Colon (tissue), 2 donors: ENCODE results near the gene PARP16.
"Not testable (repeated sequence)": the region's sequence is repeated elsewhere in the genome, so short reads cannot be mapped to it uniquely, and the experiment has no call there.

Source experiments
- FAIRE-seq: peaks from 2 replicates; lab custom pipeline; 2012; peaks lifted over from hg19 to GRCh38; lab: Jason Lieb, UNC
- donor health status: control.
- donor health status: control.

PARP16 gene

DNA sequence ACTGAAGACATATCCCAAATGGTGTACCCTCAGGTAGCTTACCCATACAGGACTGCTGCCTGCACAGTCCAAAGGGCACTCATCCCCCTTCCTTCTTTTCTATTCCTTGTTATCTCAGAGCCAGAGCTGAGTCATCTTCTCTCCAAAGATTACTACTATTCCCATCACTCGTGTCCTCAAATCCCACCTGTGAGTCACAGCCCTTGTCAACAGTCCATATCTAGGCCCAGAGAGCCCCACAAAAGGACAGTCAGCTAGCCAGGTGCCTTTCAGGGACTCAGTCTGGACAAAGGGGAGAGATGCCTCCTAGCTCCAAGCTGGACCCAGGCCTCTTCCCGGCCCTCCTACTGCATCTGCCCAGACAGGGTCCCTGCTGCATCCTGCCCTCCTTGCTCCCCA is 11.0 kb downstream of the PARP16 start:
- no peak for FAIRE-seq

DNA sequence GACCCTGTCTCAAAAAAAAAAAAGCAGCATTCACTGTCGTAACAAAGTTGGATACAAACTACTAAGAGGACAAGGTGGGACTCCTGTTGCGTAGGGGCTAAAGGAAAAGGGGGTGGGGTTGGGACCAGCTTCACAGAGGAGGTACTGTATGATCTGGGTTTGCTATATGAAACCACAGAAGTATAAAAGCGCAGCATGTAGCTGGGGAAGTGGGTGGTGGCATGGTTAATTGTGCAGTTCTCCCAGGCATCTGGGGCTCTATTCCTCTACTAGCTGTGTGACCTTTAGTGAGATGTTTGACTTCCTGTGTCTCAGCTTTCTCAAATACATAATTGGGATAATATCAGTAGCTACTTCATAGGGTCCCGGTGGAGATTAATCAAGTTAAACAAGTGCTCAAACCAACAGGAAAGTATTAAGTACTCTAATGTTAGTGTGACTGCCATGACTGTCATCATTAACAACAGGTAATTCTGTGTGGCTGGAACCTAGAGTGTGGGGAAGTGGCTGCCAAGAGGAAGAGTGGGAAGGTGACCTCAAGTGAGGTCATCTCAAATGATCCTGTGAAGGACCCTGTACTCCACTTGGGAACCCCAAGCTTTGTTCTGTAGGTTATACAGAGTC is 11.5 kb downstream of the PARP16 start:
- FAIRE-seq: no peak

DNA sequence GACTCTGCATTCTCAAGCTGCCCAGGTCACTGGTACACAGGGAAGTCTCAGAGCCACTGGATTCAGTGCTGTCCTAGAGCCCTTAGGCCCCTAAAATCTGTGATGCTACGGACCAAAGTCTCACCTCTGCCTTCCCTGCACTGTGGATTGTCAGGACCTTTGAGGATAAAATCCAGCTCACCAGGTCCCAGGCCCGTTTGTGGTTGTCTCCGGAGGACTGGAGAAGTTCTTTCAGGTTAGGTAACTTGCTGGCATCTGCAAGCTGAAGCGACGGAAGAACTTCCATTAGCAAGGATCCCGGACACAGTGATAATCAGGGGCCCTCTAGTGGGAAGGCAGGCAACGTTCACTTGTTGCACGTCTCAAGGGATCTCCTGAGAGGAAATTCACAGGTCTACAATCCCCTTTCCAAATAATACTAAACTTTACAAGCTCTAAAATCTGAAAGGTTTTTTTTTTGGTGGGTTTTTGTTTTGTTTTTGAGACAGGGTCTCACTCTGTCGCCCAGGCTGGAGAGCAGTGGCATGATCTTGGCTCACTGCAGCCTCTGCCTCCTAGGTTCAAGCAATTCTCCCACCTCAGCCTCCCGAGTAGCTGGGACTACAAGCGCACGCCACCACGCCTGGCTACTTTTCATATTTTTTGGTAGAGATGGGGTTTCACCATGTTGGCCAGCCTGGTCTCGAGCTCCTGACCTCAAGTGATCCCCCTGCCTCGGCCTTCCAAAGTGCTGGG is 15.7 kb downstream of the PARP16 start:
- not testable (repeated sequence) for FAIRE-seq

DNA sequence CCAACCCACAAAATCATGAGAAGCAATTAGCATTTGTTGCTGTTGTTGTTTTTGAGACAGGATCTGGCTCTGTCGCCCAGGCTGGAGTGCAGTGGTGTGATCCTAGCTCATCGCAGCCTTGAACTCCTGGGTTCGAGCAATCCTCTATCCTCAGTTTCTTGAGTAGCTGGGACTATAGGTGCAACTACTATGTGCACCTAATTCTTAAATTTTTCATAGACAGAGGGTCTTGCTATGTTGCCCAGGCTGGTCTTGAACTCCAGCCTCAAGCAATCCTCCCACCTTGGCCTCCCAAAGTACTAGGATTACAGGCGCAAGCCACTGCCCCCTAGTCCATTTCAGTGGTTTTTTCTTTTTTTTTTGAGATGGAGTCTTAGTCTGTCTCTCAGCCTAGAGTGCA is 18.3 kb downstream of the PARP16 start:
- FAIRE-seq: no peak

DNA sequence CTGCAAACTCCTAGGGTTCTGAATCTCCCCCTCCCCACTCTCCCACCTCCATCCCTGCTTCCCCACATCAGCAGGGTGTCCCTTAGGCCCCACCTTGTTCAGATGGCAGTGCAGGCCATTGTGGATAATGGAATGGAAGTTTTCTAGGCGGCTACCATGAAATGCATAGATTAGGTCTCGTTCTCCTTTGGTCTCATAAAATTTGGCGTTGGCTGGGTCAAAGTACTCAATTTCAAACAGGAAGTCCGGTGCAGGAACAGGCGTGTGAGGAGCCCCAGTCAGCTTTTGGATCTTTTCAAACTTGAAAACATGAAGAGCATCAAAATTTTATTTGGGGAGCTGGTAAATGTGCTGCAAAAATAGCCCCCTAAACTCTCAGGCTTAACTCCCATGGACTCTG is 20.2 kb downstream of the PARP16 start:
- no peak for FAIRE-seq

DNA sequence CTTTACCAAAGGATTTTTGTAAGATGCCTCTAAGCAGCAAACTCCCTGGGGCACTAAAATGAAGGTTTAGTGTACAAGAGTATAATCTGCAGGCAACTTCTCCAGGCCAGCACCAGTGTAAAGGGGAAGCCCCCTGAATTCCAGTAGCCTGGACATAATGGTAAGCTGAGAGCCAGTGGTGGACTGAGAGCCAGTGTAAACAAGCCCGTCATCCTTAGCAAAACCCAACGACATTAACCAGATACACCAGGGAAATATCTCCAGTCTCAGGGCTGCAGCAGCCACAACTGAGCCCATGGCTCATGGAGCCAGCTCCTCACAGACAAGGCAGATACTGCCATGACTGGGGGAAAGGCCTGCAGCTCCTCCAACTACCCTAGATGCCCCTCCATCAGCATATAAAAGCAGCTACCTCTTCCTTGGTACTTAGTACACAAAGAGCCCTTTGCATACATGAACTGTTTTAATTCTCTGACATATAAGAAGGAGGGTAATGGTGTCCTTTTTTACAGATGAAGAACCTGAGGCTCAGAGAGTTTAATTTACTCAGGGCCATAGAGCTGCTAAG is 21.7 kb downstream of the PARP16 start:
- no peak for FAIRE-seq

DNA sequence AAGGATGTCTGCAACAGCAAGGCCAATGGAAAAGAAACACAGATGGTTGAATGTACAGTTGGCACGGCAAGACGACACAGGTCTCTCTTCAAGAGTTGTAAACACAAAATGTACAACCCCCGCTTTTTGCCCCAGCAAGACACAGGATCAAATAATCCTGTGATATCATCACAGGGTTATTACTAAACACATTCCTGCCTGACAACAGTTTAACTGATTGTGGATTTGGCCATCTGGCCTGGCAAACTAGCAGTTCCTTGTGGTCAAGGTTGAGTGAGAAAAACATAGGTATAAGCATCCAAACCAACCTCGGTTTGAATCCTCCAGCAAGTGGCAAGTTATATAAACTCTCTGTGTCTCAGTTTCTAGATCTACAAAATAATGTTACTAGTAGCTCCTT is 23.4 kb downstream of the PARP16 start:
- FAIRE-seq: no peak

DNA sequence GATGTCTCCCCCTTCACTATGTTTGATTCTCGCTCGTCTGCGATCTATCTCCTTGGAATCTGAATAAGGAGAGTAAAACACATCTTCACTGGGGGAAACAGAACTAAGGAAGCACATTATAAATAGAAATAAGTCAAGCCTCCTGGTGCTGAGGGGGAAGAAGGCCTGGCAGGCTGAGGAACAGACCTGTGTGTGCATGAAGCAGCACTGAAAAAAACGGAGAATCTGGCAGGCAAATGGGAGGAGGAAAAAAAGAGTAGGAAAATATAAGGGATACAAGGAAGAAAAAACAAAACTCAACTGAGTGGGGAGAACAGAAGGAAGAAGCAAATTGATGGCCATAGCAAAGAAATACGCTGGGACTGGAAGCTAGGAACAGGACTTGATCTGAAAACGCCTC is 25.7 kb downstream of the PARP16 start:
- FAIRE-seq: no peak

DNA sequence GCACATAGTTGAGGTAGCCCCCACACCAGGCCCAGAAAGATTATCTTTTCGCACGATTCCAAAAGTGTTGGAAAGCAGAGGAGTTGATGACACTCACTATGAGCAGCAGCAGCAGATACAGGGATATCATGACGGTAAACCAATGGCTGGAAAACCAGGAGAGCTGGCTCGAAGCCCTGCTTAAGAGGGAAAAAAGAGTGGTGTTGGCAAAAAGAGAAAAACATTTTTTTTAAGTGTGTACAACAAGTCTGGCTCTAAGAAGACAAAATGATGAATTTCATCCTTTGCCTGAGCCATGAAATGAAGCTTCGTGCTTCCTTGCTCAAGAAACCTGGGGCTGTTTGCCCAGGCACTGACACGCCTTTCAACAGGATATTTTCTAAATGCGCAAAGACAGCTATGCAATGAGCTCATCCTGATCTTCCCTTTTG is 27.3 kb downstream of the PARP16 start:
- no peak for FAIRE-seq

DNA sequence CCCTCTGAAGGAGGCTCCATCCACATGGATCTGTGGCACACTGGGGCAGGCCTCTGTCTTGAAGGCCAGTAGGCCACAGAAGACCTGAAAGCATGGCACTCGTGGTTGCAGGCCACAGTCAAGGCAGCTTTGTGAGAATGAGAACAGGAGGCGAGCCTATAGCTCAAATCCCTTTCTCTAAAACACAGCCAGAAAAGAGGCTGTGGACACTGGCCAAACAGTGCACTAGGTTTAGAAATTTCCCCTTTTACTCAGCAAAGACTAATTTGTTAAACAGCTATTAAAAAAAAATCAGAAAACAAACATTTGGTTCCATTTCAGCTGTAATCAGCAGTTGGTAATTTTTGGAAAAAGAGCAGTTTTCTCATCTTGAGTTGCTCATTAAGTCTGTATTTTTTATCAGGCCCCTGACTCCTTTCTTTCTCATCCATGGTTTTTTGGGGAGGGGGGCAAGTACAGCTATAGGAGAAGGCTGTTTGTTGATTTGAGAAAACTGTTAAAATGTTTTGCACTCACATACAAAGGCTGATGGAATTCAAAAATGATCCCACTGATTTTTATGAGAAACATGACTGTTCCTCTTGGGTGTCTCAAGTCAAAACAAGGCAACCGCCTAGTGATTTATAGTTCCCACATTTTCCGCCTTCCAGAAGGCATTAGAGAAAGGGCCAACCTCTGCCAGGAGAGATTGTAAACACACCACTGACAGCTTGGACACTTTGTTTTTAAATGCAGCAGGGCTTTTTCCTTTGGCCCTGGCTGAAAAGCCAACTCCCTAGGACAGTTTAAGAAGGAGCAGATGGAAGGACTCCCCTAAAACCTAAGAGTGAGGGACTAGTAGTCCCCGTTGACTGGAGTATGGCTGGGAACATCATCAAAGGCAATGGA is 28.1 kb downstream of the PARP16 start:
- no peak for FAIRE-seq

DNA sequence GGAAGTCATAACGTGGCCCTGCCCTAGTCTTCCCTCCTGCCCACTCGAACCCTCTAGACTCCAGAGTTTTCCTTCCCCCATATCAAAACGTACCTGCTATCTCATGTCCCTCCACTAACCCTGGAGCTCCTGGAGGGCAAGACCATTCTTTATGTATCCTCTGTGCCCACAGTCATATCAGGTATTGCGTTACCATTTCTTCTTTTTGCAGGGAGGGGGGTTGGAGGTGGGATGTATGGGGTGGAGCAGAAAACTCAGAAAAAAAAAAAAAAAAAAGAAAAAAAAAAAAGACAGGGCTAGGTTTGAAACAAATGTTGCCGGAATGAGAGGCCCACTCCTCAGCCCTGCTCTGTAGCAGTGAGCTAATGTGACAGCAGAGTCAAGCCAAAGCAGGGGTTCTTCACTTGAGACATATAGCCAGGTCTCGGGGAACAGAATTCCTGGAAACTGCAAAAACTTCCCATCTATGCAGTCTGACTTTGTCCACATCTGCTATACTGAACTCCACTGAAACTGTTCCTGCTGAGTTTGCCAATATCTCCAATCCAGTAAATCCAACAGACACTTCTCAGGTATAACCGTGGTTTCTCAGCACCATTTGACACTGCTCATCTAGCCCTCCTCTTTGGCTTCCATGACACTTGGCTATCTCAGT is 31.1 kb downstream of the PARP16 start:
- no peak for FAIRE-seq

DNA sequence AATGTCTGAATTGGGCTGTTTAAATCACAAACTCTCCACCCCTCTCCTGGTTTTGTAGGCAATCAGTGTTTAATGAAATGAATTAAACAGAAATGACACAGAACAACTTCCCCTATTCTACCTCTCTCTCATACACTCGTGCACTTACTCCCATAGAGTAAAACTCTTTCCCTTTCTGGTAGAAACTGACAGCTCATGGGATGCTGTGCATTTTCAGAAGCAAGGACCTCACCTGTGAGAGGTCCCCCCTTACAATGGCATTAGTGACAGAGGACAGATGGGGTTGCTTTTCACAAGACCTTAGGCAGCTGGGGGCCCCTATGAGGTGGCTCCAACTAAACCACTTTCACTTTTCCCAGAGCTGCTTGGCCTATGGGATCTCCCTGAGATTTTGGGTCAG is 31.9 kb downstream of the PARP16 start:
- FAIRE-seq: no peak

DNA sequence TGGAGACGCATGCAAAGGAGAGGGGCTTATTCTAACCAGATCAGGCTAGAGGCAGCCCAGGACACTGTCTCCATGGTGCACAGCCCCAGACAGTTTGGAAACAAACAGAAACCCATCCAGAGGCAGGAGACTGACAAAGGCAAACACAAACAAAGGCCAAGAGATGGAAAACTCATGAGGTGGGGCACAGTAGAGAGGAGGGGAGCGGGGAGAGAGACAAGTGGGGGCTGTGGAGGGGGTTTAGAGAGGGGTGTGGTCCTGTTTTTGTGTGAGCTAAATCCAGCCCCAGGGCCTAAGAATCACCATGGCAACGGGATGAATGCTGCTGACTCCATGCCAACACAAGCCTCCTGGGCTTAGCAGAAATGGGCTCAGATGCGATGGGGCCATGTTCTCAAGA is 32.3 kb downstream of the PARP16 start:
- FAIRE-seq: no peak

DNA sequence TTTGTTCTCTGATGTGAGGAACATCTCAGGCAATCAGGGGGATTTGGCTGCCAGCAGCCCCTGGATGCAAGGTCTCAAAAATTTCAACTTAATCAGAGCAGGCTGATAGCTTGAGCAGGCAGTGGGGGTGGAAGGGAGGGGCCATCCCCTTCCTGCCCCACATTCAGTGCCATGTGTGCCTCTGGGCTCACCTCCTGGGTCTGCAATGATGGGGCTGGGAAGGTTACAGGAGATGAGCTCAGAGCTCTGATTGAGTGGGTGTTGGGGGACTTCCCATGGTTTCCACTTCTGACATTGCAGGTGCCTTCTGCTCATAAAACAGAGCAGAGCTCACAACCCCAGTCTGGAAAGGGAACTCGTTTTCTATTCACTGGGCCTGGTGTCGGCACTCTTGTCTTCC is 37.0 kb downstream of the PARP16 start:
- FAIRE-seq: no peak

DNA sequence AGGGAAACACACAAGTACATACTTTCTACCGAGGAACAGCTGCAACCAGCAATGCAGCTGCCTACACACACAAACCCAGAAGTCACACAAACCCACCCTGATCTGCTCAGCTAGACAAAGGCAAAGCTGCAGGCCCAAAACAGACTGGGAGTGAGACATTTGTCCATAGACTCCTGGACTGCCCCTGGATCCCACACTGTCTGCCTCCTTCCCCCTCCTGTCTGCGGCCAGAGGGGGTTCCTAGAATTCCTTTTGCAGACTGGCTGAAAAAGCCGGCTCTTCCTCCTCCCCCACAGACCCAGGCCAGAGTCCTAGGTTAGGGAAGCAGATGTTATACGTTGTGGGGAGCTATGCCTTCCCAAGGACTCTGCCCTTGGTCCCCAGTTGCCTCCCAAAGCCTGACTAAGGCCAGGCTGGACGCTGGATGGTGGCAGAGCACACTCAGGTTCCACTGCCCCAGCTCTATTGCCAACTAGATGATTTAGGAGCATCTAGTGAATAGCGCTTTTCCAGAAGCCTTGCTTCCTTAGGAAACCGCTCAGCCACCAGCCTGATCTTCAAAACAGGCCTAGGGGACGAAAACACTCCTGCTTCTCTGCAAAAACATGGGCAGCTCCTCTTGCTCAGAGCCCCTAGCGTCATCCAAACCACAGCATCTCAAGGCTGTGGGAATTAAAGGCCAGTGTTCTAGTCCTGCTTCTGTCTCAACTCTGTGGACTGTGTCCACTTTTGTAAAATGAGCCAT is 38.0 kb downstream of the PARP16 start:
- FAIRE-seq: no peak

DNA sequence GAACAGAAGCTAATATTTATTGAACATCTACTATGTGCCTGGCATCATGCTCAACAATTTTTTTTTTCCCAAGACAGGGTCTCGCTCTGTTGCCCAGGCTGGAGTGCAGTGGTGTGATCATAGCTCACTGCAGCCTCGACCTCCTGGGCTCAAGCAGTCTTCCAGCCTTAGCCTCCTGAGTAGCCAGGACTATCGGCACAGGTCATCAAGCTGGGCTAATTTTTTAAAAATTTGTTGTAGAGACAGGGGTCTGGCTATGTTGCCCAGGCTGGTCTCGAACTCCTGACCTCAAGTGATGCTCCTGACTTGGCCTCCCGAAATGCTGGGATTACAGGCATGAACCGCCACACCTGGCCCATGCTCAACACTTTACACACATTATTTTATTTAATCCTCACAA is 39.7 kb downstream of the PARP16 start:
- no peak for FAIRE-seq

DNA sequence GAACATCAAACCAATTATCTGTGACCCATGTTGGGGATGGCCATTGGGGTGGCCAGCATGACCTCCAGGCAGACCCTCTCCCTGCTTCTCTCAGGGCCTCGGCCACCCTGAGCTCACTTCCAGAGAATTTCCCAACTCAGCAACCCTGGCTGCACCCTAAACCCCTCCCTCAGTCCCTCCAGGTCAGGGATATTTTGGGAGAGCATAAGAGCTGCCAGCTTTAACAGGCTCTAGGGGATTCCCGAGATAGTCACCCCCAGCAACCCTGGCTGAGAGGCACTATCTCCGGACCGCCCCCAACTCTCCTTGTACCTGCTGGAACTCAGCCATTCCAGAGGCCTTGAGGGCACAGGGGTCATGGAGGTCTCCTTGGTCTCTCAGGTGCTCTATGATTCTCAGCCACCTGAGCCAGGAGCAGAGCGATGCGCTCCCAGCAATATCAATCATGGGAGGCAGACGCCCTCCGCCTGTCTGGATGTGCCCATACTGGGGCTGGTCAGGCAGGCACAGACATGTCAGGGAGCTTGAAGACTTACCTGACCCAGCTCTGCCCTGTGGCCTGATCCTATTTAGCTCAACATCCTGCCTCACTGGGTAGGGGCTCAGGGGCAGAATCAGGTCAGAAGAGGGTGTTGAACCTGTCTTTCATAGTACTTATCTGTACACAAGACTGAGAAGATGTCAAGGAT is 40.5 kb downstream of the PARP16 start:
- no peak for FAIRE-seq

DNA sequence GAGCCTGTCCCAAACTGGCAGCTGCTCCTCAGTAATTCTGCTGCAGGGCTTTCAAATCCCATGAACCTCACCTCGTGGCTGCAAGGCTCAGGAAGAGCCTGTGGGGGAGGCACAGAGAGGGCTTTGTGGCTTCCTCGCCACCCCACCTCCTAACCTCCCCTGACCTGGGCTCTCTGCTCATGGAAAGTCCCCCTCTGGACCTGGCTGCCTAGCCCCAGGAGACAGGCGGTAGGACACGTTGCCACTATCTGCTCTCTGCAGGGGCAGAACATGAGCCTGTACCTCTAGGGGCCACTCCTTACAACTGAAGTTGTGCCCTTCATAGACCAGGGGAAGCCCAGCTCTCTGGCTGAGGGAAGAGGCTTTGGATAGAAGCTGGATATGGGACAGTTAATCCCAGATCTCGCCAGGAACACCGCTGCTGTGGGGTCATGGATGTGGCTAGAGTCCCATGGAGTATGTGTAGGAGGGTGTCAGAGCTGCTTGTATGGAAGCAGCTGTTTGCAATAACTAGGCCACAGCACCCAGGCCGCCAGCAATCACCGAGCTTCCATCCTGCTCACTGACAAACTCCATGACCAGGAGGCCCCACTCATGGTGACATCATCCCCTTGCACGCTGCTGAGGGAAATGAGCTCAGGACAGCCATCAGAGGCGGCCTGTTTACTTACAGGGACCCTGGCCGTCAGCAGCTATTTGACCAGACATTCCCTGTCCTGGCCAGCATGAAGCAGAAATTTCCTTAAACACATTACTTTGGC is 41.4 kb downstream of the PARP16 start:
- no peak for FAIRE-seq

DNA sequence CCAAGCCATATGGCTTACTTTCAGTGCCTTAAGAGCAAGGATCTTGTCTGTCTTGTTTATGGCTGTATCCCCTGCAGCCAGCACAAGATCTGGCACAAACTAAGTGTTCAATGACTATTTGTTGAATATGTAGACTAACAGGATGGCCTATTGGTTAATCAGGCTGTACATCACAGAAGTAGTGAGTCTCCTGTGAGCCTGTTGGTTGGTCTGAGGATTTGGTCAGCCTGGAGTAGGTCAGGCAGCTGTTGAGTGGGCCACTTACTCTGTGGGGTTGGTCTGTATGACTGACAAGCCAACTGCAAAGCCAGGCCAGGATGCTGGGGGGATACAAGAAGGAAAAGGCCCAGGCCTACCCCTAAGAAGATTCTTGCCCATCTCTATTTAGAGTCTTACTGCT is 42.0 kb downstream of the PARP16 start:
- no peak for FAIRE-seq

DNA sequence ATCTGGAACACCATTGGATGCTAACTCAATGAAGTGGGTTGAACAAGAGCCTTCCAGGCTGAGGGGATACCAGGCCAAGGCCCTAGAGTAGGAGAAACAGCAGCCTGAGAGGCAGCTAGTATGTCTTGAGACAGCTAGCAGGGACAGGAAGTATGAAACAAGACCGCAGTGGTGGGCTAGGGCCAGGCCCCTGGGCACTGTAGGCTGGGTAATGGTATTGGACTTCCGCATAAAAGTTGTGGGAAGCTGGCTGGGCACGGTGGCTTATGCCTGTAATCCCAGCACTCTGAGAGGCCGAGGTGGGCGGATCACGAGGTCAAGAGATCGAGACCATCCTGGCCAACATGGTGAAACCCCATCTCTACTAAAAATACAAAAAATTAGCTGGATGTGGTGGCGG is 50.2 kb downstream of the PARP16 start:
- not testable (repeated sequence) for FAIRE-seq
